ENCODE measurements around the gene NEK4. TPM values are rescaled to one million over a fixed set of nuclear protein-coding genes. Genes with fewer than 3 reads are reported as not detected.
"Not testable (repeated sequence)": the region's sequence is repeated elsewhere in the genome, so short reads cannot be mapped to it uniquely, and the experiment has no call there.

Gene NEK4
- total RNA-seq, 1 donor, result 28.2 TPM

- TF ChIP-seq CTCF (IDR thresholded peaks at IDR 0.05; ENCODE audit: insufficient read depth, low read length), result no peak
- H3K4me3 ChIP-seq (ENCODE audit: low read depth, low read length), result no peak overlapping the region
- DNase-seq (ENCODE audit: low read depth), result no peak
Measured at GRCh38 chr3:52678265-52679198, 92.2 kb downstream of the NEK4 start.

- not testable (repeated sequence) for DNase-seq (ENCODE audit: low read depth); H3K4me3 ChIP-seq (ENCODE audit: low read depth, low read length)
Measured at GRCh38 chr3:52676201-52676600, 94.5 kb downstream of the NEK4 start.

DNA sequence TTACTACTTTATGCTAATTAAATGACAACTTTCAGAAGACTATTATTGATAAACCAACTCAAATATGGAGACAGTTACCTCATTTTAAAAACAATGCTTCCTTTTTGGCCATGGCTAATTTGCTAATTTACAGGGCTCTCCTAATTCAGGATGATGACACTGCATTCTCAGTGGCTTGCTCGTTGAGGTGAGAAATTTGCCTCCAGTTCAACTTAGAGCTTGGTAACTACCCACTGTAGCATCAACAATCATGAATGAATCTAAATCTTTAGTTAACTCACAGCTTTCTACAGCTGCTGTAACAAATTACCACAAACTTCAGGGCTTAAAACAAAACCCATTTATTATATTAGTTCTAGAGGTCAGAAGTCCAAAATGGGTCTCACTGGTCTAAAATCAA, 99.1 kb downstream of the NEK4 start:
- no peak for TF ChIP-seq CTCF (IDR thresholded peaks at IDR 0.05; ENCODE audit: insufficient read depth, low read length)
- DNase-seq (ENCODE audit: low read depth), result no peak
- no peak overlapping the region for H3K4me3 ChIP-seq (ENCODE audit: low read depth, low read length)

GRCh38 chr3:52670621-52671521, 99.9 kb downstream of the NEK4 start:
- H3K4me3 ChIP-seq (ENCODE audit: low read depth, low read length), result peak overlapping the region; percentile 34
- no peak for TF ChIP-seq CTCF (IDR thresholded peaks at IDR 0.05; ENCODE audit: insufficient read depth, low read length)
- DNase-seq (ENCODE audit: low read depth), result peak; percentile 100

DNA sequence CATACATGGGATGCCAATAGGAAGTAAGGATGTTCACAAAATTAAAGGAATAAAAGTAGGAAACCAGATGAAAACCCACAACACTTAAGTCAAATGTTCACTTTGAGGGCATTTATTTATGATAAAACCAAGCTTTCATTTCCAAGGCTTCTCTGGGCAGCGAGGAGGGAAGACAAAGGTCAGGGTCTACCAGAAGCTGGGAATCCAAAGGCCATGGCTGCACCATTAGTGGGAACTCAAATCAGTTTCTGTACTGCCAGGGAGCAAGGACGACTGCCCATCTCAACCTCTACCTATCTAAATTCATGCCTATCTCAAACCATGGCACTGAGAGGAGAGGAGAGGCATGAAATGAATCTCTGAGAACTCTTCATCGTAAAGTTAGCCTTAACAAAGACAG, 107.6 kb downstream of the NEK4 start:
- no peak for DNase-seq (ENCODE audit: low read depth)
- no peak for TF ChIP-seq CTCF (IDR thresholded peaks at IDR 0.05; ENCODE audit: insufficient read depth, low read length)
- no peak overlapping the region for H3K4me3 ChIP-seq (ENCODE audit: low read depth, low read length)

DNA sequence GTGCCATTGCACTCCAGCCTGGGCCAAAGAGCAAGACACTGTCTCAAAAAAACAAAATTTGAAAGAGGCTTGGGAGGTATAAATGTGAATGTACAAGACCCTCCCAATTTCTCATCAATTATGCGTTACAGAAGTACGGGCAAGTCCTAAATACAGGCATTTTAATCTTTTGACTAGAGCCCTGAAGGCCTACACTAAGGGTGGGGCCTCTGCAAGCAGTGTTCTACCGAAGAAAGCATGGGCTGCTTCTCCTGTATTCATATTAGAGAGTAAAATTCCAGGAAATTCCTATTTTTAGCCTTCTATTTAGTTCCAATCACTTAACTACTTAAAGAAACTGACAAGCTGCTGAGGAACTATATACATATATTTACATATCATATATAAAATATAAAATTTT, 110.7 kb downstream of the NEK4 start:
- H3K4me3 ChIP-seq (ENCODE audit: low read depth, low read length), result no peak overlapping the region
- no peak for TF ChIP-seq CTCF (IDR thresholded peaks at IDR 0.05; ENCODE audit: insufficient read depth, low read length)
- DNase-seq (ENCODE audit: low read depth), result no peak

Small RNA genes within 50 kb of the gene (small RNA-seq; reads per million reads assigned to genes)
- not detected for gene AC006254.2
- 8,871 reads per million, percentile 100 among the genes with 10 or more reads in this experiment for gene RF00569
- gene RF01183, result not detected
- gene SNORD19, result not detected
- not detected for gene SNORD19B
- 513 reads per million, percentile 99 among the genes with 10 or more reads in this experiment for gene SNORD69

Other genes with a start within 250 kb of the NEK4 start
- 31.1 and 68.2 TPM in 2 replicates for gene NT5DC2, start 237.1 kb downstream of the NEK4 start, total RNA-seq (ENCODE audit: low replicate concordance)
- gene UQCC5, start 234.3 kb downstream of the NEK4 start, total RNA-seq (ENCODE audit: low replicate concordance), result 4.3 and 7.7 TPM in 2 replicates
- gene PBRM1, start 85.0 kb downstream of the NEK4 start, total RNA-seq (ENCODE audit: low replicate concordance), result 115 and 149 TPM in 2 replicates
- gene GNL3, start 84.9 kb downstream of the NEK4 start, total RNA-seq (ENCODE audit: low replicate concordance), result 114 and 325 TPM in 2 replicates
- 71.1 and 107 TPM in 2 replicates for gene GLT8D1, start 65.1 kb downstream of the NEK4 start, total RNA-seq (ENCODE audit: low replicate concordance)
- gene SPCS1, start 64.8 kb downstream of the NEK4 start, total RNA-seq (ENCODE audit: low replicate concordance), result 18.6 and 111 TPM in 2 replicates
- 1.3 TPM in 1 of 2 replicates, not detected in the other for gene ITIH1, start 6.7 kb upstream of the NEK4 start, total RNA-seq (ENCODE audit: low replicate concordance)
- under 0.01 and 0.49 TPM in 2 replicates for gene ITIH3, start 23.9 kb upstream of the NEK4 start, total RNA-seq (ENCODE audit: low replicate concordance)
- gene ITIH4, start 59.7 kb upstream of the NEK4 start, total RNA-seq (ENCODE audit: low replicate concordance), result 0.36 TPM in 1 of 2 replicates, not detected in the other
- gene MUSTN1, start 64.1 kb upstream of the NEK4 start, total RNA-seq (ENCODE audit: low replicate concordance), result not detected in 2 replicates
- gene STIMATE, start 126.6 kb upstream of the NEK4 start, total RNA-seq (ENCODE audit: low replicate concordance), result 7.8 and 13.1 TPM in 2 replicates